ENCODE measurements around the gene ING1. TPM values are rescaled to one million over a fixed set of nuclear protein-coding genes. Genes with fewer than 3 reads are reported as not detected.
"Not testable (repeated sequence)": the region's sequence is repeated elsewhere in the genome, so short reads cannot be mapped to it uniquely, and the experiment has no call there.

Gene ING1
- total and polyA plus RNA-seq, 12 donors = 4.3 to 28.6 (median 8.9) TPM

DNA sequence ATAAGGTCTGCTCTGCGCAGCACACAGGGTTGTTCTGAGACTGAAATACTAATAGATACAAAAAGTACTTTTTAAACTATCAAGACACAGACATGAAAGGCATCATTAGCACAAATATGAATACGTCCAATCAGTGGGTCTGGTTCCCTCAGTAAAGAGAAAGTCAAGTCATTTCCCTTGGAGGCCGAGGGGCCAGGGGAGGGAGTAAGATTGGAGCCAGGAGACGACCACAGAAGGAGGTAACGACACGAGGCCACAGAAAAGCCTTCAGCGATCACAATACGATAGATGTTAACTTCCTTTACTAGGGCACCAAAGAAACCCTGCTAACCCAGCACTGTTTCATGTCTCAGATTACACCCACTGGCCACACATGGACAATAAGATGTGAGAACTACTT is 12.9 kb upstream of the ING1 start:
- Histone ChIP-seq H3K27ac (no peak overlapping the region), H3K4me3 (no peak overlapping the region), H3K9me3 (replicated peaks in 1 of 3) (no peaks in the 10 kb centered on the region), H3K36me3 (replicated peaks in 1 of 2) (peaks cover 0 to 53% of the 10 kb centered on the region in 2 donors), H3K27me3 (no peaks in the 10 kb centered on the region), H3K4me1 (replicated peaks in 1 of 2) (peaks cover 4 to 25% of the 10 kb centered on the region in 2 donors)
- intact Hi-C loops (cut with DNase I) = loop anchor here in 1 of 2 donors (10.0 kb wide), 1 partner anchor 46 kb away; no protein-coding TSS in a partner anchor
- no peak for DNase-seq
- WGBS, 4 donors = 78 to 90% (median 84%) methylated on average over 8 of the region's 8 CpGs
- TF ChIP-seq, protein P1, sequence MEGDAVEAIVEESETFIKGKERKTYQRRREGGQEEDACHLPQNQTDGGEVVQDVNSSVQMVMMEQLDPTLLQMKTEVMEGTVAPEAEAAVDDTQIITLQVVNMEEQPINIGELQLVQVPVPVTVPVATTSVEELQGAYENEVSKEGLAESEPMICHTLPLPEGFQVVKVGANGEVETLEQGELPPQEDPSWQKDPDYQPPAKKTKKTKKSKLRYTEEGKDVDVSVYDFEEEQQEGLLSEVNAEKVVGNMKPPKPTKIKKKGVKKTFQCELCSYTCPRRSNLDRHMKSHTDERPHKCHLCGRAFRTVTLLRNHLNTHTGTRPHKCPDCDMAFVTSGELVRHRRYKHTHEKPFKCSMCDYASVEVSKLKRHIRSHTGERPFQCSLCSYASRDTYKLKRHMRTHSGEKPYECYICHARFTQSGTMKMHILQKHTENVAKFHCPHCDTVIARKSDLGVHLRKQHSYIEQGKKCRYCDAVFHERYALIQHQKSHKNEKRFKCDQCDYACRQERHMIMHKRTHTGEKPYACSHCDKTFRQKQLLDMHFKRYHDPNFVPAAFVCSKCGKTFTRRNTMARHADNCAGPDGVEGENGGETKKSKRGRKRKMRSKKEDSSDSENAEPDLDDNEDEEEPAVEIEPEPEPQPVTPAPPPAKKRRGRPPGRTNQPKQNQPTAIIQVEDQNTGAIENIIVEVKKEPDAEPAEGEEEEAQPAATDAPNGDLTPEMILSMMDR (IDR thresholded peaks at IDR 0.05) = no peak
- TF ChIP-seq POLR2A (IDR thresholded peaks at IDR 0.05) = no peak

DNA sequence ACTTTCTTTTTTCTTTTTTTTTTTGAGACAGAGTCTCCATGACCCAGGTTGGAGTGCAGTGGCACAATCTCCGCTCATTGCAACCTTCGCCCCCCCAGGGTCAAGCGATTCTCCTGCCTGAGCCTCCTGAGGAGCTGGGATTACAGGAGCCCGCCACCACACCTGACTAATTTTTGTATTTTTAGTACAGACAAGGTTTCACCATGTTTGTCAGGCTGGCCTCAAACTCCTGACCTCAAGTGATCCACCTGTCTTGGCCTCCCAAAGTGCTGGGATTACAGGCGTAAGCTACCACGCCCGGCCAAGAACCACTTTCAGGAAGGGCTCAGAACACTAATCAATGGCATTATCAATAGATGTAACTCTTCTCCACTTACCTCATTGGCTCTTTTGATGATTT is 12.4 kb upstream of the ING1 start:
- WGBS, 4 donors = 98 to 100% (median 100%) methylated on average over 7 of the region's 7 CpGs

DNA sequence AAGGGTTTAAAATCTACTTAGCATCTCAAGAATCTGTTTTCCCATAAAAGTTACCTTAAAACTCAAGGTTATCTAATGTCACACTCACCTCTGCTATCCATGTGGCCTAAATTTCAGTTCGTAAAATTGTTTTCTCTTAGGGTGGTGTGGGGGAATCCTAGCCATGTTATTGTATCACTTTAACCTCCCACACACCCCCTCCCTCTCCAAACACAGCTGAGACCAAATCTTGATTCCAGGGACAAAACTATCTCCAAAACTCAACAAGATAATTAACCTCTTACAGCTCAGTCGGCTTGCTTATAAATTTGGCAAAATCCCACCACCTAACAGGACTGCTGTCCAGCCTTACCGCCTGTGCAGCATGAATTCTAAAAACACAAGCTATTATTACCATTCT is 11.4 kb upstream of the ING1 start:
- TF ChIP-seq POLR2A (IDR thresholded peaks at IDR 0.05) = no peak
- TF ChIP-seq, protein P1 (IDR thresholded peaks at IDR 0.05) = no peak
- no peak for DNase-seq
- peaks cover 0 to 41% of the 10 kb centered on the region in 2 donors for H3K36me3 ChIP-seq (replicated peaks in 1 of 2)
- peak overlapping the region in 2 of 5 donors; percentile 15 to 32 for H3K27ac ChIP-seq
- H3K4me1 ChIP-seq (replicated peaks in 1 of 2) = peaks cover 4 to 25% of the 10 kb centered on the region in 2 donors
- intact Hi-C loops (cut with DNase I) = loop anchor here in 1 of 2 donors (10.0 kb wide), 1 partner anchor 47 kb away; no protein-coding TSS in a partner anchor
- no peak overlapping the region for H3K4me3 ChIP-seq
- no peaks in the 10 kb centered on the region for H3K9me3 ChIP-seq (replicated peaks in 1 of 3)
- H3K27me3 ChIP-seq = no peaks in the 10 kb centered on the region
- 21 to 57% (median 46%) methylated on average over 3 of the region's 3 CpGs for WGBS, 4 donors

More for the DNA sequence above, 12.4 kb upstream of the ING1 start:
- H3K27ac ChIP-seq; H3K27me3 ChIP-seq; H3K9me3 ChIP-seq (replicated peaks in 1 of 3); H3K4me3 ChIP-seq: not testable (repeated sequence)
- Histone ChIP-seq H3K4me1 (replicated peaks in 1 of 2) (peaks cover 4 to 25% of the 10 kb centered on the region in 2 donors), H3K36me3 (replicated peaks in 1 of 2) (peaks cover 0 to 51% of the 10 kb centered on the region in 2 donors)
- intact Hi-C loops (cut with DNase I) = loop anchor here in 1 of 2 donors (10.0 kb wide), 1 partner anchor 46 kb away; no protein-coding TSS in a partner anchor
- peak in 1 of 7 donors; percentile 27 for DNase-seq

DNA sequence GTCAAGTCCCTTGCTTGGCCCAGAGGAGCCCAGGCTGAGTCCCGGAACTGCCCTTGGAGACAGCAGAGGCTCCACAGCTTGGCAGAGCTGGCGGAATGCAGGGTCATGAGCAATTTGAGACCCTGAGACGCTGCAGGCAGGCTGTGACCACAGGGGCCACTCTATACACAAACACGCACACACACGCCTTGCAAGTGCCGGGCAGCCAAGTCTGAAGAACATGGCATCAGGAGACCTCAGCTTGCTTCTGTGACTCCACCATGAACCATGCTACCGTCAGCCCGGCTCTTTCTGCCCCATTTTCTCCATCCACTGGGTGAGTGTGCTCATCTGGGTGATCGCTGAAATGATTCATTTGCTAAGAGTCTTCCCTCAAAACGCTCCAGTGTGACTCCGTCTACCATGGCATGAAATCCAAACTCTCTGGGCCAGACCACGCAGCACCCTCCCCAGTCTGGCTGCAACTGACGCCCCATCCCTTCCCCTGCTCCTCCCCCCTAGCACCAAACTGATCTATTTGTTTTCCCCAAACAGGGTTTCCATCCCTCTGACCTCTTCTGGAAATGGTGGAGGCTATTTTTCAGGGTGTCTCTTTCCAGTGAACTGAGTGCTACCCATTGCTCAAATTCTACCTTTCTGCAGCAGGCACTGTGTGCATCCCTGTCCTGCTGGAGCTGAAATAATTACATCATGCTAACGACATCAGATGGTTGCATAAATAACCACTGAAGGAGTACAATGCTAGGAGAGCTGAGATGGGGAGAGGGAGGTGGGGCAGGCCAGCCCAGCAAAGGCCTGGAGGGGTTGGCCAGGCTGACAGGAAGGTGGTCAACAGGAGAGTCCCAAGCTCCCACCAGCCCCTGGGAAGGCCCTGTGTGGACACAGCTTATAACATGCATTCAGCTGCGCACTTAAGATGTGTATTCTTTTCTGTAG is 10.6 kb upstream of the ING1 start:
- Histone ChIP-seq H3K27ac (peak overlapping the region in 2 of 5 donors; percentile 32 to 62), H3K9me3 (replicated peaks in 1 of 3) (no peaks in the 10 kb centered on the region), H3K27me3 (no peaks in the 10 kb centered on the region), H3K4me3 (no peak overlapping the region), H3K4me1 (replicated peaks in 1 of 2) (peaks cover 4 to 25% of the 10 kb centered on the region in 2 donors), H3K36me3 (replicated peaks in 1 of 2) (peaks cover 0 to 35% of the 10 kb centered on the region in 2 donors)
- intact Hi-C loops (cut with DNase I) = loop anchor here in 1 of 2 donors (10.0 kb wide), 1 partner anchor 48 kb away; no protein-coding TSS in a partner anchor
- DNase-seq = peak in 6 of 7 donors; percentile 34 to 64 (median 46)
- TF ChIP-seq, protein P1 (IDR thresholded peaks at IDR 0.05) = no peak
- no peak for TF ChIP-seq POLR2A (IDR thresholded peaks at IDR 0.05)
- WGBS, 4 donors = 56 to 70% (median 65%) methylated on average over 15 of the region's 15 CpGs

Measured in adrenal gland (tissue), 12 donors.